ENCODE results near the gene JPT1.

Gene JPT1

DNA sequence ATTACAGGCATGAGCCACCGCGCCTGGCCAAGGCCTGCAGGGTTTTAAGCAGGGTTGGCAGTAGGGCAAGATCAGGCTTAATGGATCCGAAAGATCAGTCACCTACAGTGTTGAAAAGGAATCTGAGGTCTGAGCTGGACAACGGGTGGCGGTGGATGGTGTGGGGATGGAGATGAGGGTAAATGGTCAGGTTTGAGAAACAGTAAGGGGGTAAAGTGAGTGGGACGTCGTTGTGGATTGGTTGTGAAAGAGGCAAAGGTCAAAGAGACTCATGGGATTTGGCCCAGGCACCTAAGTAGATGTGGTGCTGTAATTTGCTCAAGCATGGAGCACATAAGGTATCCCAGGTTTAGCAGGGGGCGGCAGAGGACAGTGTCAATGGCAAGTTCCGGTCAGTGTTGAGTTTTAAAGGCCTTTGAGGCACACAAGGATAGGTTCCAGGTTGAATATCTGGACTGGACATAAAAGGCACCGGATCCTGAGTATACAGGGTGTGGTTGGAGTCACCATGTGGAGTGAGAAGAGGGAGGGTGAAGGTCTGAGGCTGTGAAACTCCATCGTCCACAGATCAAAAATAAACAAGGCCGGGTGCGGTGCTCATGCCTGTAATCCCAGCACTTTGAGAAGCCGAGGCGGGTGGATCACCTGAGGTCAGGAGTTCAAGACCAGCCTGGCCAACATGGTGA, 67.7 kb downstream of the JPT1 start:
- Histone ChIP-seq H2AFZ (ENCODE audit: low read length) (no peak overlapping the region), H3K27me3 (replicated peaks; ENCODE audit: insufficient read depth, low read length) (no peaks in the 10 kb centered on the region), H3K4me1 (ENCODE audit: low read length) (peaks cover 5% of the 10 kb centered on the region; the same call in 1 of the 2 replicates), H3K9me3 (replicated peaks; ENCODE audit: insufficient read depth, low read length) (no peaks in the 10 kb centered on the region), H3F3A (ENCODE audit: insufficient read depth, low read length) (no peaks in the 10 kb centered on the region; the same call in 1 of the 2 replicates), H3K36me3 (replicated peaks; ENCODE audit: insufficient read depth, low read length) (no peaks in the 10 kb centered on the region), H3K79me2 (ENCODE audit: low read length) (no peaks in the 10 kb centered on the region), H3K9me2 (replicated peaks; ENCODE audit: insufficient read depth, low read length) (no peaks in the 10 kb centered on the region), H3K27ac (ENCODE audit: low read length) (no peak overlapping the region), H3K4me2 (ENCODE audit: low read depth, low read length) (no peak overlapping the region), H3K4me3 (ENCODE audit: low read length) (no peak overlapping the region), H4K20me1 (ENCODE audit: insufficient read depth, low read length) (no peaks in the 10 kb centered on the region), H3K9ac (ENCODE audit: low read length) (no peak overlapping the region)
- TF ChIP-seq EZH2phosphoT487 (IDR thresholded peaks at IDR 0.05; ENCODE audit: low read length) (no peak), EZH2 (optimal IDR thresholded peaks at IDR 0.05; ENCODE audit: low read depth, low read length) (no peak)
- TF ChIP-seq, protein P1, sequence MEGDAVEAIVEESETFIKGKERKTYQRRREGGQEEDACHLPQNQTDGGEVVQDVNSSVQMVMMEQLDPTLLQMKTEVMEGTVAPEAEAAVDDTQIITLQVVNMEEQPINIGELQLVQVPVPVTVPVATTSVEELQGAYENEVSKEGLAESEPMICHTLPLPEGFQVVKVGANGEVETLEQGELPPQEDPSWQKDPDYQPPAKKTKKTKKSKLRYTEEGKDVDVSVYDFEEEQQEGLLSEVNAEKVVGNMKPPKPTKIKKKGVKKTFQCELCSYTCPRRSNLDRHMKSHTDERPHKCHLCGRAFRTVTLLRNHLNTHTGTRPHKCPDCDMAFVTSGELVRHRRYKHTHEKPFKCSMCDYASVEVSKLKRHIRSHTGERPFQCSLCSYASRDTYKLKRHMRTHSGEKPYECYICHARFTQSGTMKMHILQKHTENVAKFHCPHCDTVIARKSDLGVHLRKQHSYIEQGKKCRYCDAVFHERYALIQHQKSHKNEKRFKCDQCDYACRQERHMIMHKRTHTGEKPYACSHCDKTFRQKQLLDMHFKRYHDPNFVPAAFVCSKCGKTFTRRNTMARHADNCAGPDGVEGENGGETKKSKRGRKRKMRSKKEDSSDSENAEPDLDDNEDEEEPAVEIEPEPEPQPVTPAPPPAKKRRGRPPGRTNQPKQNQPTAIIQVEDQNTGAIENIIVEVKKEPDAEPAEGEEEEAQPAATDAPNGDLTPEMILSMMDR (IDR thresholded peaks at IDR 0.05; ENCODE audit: low read length), result no peak
- DNase-seq, result no peak
